ENCODE measurements around the gene FOXL2. TPM values are rescaled to one million over a fixed set of nuclear protein-coding genes. Genes with fewer than 3 reads are reported as not detected.
A peak's percentile ranks its signal among the peaks of the same experiment; 100 is the strongest.

The FOXL2 gene
- total RNA-seq, 1 experiment from 2014 or later: not detected

- Histone ChIP-seq H3K4me2 (ENCODE audit: low read length) (0 out of 2 replicates have a peak overlapping the region, but pooled peaks have one; percentile 39), H3K27me3 (ENCODE audit: low read length) (no peaks in the 10 kb centered on the region)
- intact Hi-C loops (cut with micrococcal nuclease): loop anchor here (10.0 kb wide), 1 partner anchor 269 kb away; no protein-coding TSS in a partner anchor
Measured at GRCh38 chr3:138945709-138946662, 951 bp downstream of the FOXL2 start.

DNA sequence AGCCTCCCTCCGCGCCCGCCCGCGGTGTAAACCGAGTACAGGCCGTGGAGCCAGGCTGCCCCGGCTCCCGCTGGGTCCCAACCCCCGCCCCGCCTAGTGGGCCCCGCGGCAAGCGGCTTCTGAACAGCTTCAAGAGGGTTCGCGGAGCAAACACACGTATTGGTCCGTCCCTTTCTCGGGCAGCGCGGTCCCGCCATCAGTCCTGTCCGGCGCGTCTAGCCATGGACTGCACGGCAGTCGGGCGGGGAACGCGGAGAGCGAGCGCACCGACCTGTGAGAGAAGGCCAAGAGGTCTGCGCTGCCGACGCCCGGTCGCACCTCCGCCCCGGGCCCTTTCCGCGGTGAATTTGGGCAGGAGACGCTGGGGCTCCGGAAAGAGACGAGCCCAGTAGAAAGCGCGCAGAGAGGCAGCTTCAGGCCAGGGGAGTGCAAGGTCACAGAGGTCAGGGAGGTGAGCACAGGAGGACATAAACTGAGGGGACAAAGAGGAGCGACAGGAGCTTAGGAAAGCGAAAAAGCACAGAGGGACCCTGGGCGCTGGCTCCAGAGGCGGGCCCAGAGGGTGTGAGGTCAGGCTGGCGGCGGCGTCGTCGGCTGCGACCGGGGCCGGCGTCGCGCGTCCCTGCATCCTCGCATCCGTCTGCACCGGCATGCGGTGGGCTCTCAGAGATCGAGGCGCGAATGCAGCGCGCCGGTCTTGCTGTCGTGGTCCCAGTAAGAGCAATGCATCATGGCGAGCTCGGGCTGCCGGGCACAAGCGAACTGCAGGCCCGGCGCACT, 1.8 kb downstream of the FOXL2 start:
- Histone ChIP-seq H3K4me1 (ENCODE audit: insufficient read depth, low read length) (no peaks in the 10 kb centered on the region), H3K4me2 (ENCODE audit: low read length) (no peak overlapping the region), H3K36me3 (ENCODE audit: low read depth, low read length) (no peaks in the 10 kb centered on the region), H3F3A (ENCODE audit: low read length, unreplicated experiment) (no peaks in the 10 kb centered on the region), H2AFZ (ENCODE audit: low read length) (no peak overlapping the region), H3K4me3 (ENCODE audit: low read length) (no peak overlapping the region), H4K20me1 (ENCODE audit: low read length) (no peaks in the 10 kb centered on the region), H3K79me2 (ENCODE audit: low read length) (no peaks in the 10 kb centered on the region), H3K9me3 (ENCODE audit: low read length) (no peaks in the 10 kb centered on the region), H3K27ac (ENCODE audit: low read length) (no peak overlapping the region), H3K9ac (ENCODE audit: low read length) (no peak overlapping the region), H3K27me3 (ENCODE audit: low read length) (no peaks in the 10 kb centered on the region), H3K9me2 (replicated peaks; ENCODE audit: low read length) (no peaks in the 10 kb centered on the region)
- DNase-seq (no peak), ATAC-seq (no peak)
- intact Hi-C loops (cut with micrococcal nuclease): loop anchor here (10.0 kb wide), 1 partner anchor 270 kb away; no protein-coding TSS in a partner anchor
- ChIA-PET POLR2A (ENCODE audit: unreplicated experiment) (no interaction called here), CTCF (no interaction called here)
- no TSS peak for BruUV-seq (replicated peaks)
- no peak for TF ChIP-seq EZH2 (IDR thresholded peaks at IDR 0.05; ENCODE audit: low read length, unreplicated experiment)
- no peak for TF ChIP-seq EZH2phosphoT487 (IDR thresholded peaks at IDR 0.05; ENCODE audit: borderline replicate concordance, low read length)
- TF ChIP-seq CTCF (conservative IDR thresholded peaks at IDR 0.05; ENCODE audit: low read depth, low read length): no peak

More at GRCh38 chr3:138945709-138946662, 951 bp downstream of the FOXL2 start:
- no peak overlapping the region for H3K4me3 ChIP-seq (ENCODE audit: low read length)
- ChIA-PET POLR2A (ENCODE audit: unreplicated experiment) (no interaction called here), CTCF (no interaction called here)
- no peaks in the 10 kb centered on the region for H4K20me1 ChIP-seq (ENCODE audit: low read length)
- H2AFZ ChIP-seq (ENCODE audit: low read length): 0 out of 2 replicates have a peak overlapping the region, but pooled peaks have one; percentile 30
- no TSS peak for BruUV-seq (replicated peaks)
- no peak overlapping the region for H3K27ac ChIP-seq (ENCODE audit: low read length)
- H3K36me3 ChIP-seq (ENCODE audit: low read depth, low read length): no peaks in the 10 kb centered on the region
- TF ChIP-seq CTCF (conservative IDR thresholded peaks at IDR 0.05; ENCODE audit: low read depth, low read length) (peak; percentile 31; the same call in 1 of the 2 replicates), EZH2phosphoT487 (IDR thresholded peaks at IDR 0.05; ENCODE audit: borderline replicate concordance, low read length) (no peak), EZH2 (IDR thresholded peaks at IDR 0.05; ENCODE audit: low read length, unreplicated experiment) (no peak)
- H3F3A ChIP-seq (ENCODE audit: low read length, unreplicated experiment): no peaks in the 10 kb centered on the region
- no peak for ATAC-seq
- no peaks in the 10 kb centered on the region for H3K9me3 ChIP-seq (ENCODE audit: low read length)
- H3K9ac ChIP-seq (ENCODE audit: low read length): no peak overlapping the region
- no peaks in the 10 kb centered on the region for H3K9me2 ChIP-seq (replicated peaks; ENCODE audit: low read length)
- H3K4me1 ChIP-seq (ENCODE audit: insufficient read depth, low read length): no peaks in the 10 kb centered on the region
- DNase-seq: no peak
- no peaks in the 10 kb centered on the region for H3K79me2 ChIP-seq (ENCODE audit: low read length)

Data from PC-3 (cell line).